WTC11 (cell line): Measurements from ENCODE around the gene CALR3.

ENCODE experiments used
- ATF1 ChIP-seq: sonication (generic); formaldehyde crosslinking; IDR thresholded peaks from 2 replicates; pipeline ENCODE4 v1.8.1; 2023; ENCODE audit warnings: mild to moderate bottlenecking, moderate library complexity, missing genetic modification reagents
- ESRRA ChIP-seq: sonication (generic); formaldehyde crosslinking; IDR thresholded peaks from 2 replicates; pipeline ENCODE4 v1.8.1; 2022; ENCODE audit warnings: mild to moderate bottlenecking, missing genetic modification reagents, borderline replicate concordance
- FOXJ3 ChIP-seq: sonication (generic); formaldehyde crosslinking; IDR thresholded peaks from 2 replicates; pipeline ENCODE4 v1.9.0; 2021; ENCODE audit warnings: missing genetic modification reagents, mild to moderate bottlenecking, borderline replicate concordance
- FOXK1 ChIP-seq: sonication (generic); formaldehyde crosslinking; IDR thresholded peaks from 2 replicates; pipeline ENCODE4 v1.8.0; 2022; ENCODE audit warnings: mild to moderate bottlenecking, moderate library complexity, missing genetic modification reagents
- FOXP1 ChIP-seq: sonication (generic); formaldehyde crosslinking; IDR thresholded peaks from 2 replicates; pipeline ENCODE4 v1.8.0; 2022; ENCODE audit warnings: missing genetic modification reagents, mild to moderate bottlenecking, moderate library complexity, borderline replicate concordance
- GABPB1 ChIP-seq: sonication (generic); formaldehyde crosslinking; IDR thresholded peaks from 2 replicates; pipeline ENCODE4 v1.8.1; 2023; ENCODE audit warnings: mild to moderate bottlenecking, missing genetic modification reagents
- NR3C1 ChIP-seq: sonication (generic); formaldehyde crosslinking; conservative IDR thresholded peaks from 2 replicates; pipeline ENCODE4 v1.8.1; 2023; ENCODE audit warnings: low read depth, mild to moderate bottlenecking, missing genetic modification reagents
- SP1 ChIP-seq: sonication (generic); formaldehyde crosslinking; conservative IDR thresholded peaks from 2 replicates; pipeline ENCODE4 v1.8.1; 2022; ENCODE audit warnings: missing genetic modification reagents
- TEAD1 ChIP-seq: sonication (generic); formaldehyde crosslinking; IDR thresholded peaks from 2 replicates; pipeline ENCODE4 v1.8.0; 2022; ENCODE audit warnings: mild to moderate bottlenecking, missing genetic modification reagents
- TP53 ChIP-seq: sonication (generic); formaldehyde crosslinking; IDR thresholded peaks from 2 replicates; pipeline ENCODE4 v1.8.1; 2023; ENCODE audit warnings: mild to moderate bottlenecking, missing genetic modification reagents
- ZNF232 ChIP-seq: sonication (generic); formaldehyde crosslinking; IDR thresholded peaks from 2 replicates; pipeline ENCODE4 v1.8.0; 2022; ENCODE audit warnings: mild to moderate bottlenecking, missing genetic modification reagents
- TF ChIP-seq, protein P1 (sequence below): fragments of 200-600 bp; IDR thresholded peaks from 2 replicates; pipeline ENCODE4 v1.8.0; 2022; ENCODE audit warnings: antibody characterized with exemption
- TF ChIP-seq, protein P2 (sequence below): sonication (generic); formaldehyde crosslinking; IDR thresholded peaks from 2 replicates; pipeline ENCODE4 v1.8.1; 2023; ENCODE audit warnings: mild to moderate bottlenecking, missing genetic modification reagents, borderline replicate concordance
- TF ChIP-seq, protein P3 (sequence below): sonication (generic); formaldehyde crosslinking; IDR thresholded peaks from 2 replicates; pipeline ENCODE4 v1.8.1; 2023; ENCODE audit warnings: mild to moderate bottlenecking, missing genetic modification reagents

DNA sequence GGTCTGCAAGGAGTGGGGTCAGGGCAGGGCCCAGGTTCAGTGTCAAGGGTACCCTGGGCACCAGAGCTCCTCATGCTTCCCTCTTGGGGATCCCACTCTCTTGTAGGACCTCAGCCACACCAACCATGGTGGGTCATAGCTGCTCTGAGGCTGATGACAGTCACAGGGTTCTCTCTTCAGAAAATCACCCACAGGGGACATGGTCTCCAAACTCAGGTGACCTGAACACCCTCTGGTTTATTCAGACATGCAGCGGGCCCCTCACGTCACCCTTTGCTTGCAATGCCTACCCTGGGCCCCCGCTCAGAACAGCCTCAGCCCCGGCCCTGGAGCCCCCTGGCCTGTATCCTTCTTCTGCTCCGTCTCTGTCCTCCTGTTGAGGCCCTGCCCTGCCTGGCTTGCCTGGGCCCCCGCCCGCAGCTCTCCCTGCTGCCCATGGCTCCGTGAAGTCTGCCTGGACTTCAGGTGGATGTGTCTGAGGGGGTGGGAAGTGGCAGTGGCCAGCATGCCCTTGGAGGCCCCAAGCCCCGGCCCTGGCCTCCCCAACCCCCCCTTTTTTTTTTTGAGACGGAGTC lies 25.8 kb upstream of the CALR3 start:
- TF ChIP-seq TEAD1 (CRISPR knock-in tag), result no peak
- TF ChIP-seq, protein P1, sequence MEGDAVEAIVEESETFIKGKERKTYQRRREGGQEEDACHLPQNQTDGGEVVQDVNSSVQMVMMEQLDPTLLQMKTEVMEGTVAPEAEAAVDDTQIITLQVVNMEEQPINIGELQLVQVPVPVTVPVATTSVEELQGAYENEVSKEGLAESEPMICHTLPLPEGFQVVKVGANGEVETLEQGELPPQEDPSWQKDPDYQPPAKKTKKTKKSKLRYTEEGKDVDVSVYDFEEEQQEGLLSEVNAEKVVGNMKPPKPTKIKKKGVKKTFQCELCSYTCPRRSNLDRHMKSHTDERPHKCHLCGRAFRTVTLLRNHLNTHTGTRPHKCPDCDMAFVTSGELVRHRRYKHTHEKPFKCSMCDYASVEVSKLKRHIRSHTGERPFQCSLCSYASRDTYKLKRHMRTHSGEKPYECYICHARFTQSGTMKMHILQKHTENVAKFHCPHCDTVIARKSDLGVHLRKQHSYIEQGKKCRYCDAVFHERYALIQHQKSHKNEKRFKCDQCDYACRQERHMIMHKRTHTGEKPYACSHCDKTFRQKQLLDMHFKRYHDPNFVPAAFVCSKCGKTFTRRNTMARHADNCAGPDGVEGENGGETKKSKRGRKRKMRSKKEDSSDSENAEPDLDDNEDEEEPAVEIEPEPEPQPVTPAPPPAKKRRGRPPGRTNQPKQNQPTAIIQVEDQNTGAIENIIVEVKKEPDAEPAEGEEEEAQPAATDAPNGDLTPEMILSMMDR, result no peak
- no peak for TF ChIP-seq FOXK1 (CRISPR knock-in tag)
- TF ChIP-seq TP53 (CRISPR knock-in tag), result no peak
- TF ChIP-seq ZNF232 (CRISPR knock-in tag), result no peak
- TF ChIP-seq, protein P2, sequence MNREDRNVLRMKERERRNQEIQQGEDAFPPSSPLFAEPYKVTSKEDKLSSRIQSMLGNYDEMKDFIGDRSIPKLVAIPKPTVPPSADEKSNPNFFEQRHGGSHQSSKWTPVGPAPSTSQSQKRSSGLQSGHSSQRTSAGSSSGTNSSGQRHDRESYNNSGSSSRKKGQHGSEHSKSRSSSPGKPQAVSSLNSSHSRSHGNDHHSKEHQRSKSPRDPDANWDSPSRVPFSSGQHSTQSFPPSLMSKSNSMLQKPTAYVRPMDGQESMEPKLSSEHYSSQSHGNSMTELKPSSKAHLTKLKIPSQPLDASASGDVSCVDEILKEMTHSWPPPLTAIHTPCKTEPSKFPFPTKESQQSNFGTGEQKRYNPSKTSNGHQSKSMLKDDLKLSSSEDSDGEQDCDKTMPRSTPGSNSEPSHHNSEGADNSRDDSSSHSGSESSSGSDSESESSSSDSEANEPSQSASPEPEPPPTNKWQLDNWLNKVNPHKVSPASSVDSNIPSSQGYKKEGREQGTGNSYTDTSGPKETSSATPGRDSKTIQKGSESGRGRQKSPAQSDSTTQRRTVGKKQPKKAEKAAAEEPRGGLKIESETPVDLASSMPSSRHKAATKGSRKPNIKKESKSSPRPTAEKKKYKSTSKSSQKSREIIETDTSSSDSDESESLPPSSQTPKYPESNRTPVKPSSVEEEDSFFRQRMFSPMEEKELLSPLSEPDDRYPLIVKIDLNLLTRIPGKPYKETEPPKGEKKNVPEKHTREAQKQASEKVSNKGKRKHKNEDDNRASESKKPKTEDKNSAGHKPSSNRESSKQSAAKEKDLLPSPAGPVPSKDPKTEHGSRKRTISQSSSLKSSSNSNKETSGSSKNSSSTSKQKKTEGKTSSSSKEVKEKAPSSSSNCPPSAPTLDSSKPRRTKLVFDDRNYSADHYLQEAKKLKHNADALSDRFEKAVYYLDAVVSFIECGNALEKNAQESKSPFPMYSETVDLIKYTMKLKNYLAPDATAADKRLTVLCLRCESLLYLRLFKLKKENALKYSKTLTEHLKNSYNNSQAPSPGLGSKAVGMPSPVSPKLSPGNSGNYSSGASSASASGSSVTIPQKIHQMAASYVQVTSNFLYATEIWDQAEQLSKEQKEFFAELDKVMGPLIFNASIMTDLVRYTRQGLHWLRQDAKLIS (CRISPR knock-in tag), result no peak
- no peak for TF ChIP-seq GABPB1 (CRISPR knock-in tag)
- TF ChIP-seq ATF1 (CRISPR knock-in tag), result no peak
- no peak for TF ChIP-seq SP1 (CRISPR knock-in tag)
- TF ChIP-seq FOXJ3, result no peak
- TF ChIP-seq NR3C1 (CRISPR knock-in tag), result no peak
- no peak for TF ChIP-seq ESRRA (CRISPR knock-in tag)
- TF ChIP-seq, protein P3, sequence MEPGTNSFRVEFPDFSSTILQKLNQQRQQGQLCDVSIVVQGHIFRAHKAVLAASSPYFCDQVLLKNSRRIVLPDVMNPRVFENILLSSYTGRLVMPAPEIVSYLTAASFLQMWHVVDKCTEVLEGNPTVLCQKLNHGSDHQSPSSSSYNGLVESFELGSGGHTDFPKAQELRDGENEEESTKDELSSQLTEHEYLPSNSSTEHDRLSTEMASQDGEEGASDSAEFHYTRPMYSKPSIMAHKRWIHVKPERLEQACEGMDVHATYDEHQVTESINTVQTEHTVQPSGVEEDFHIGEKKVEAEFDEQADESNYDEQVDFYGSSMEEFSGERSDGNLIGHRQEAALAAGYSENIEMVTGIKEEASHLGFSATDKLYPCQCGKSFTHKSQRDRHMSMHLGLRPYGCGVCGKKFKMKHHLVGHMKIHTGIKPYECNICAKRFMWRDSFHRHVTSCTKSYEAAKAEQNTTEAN, result no peak
- TF ChIP-seq FOXP1, result no peak
